ENCODE data around the gene PEX7.

DNA sequence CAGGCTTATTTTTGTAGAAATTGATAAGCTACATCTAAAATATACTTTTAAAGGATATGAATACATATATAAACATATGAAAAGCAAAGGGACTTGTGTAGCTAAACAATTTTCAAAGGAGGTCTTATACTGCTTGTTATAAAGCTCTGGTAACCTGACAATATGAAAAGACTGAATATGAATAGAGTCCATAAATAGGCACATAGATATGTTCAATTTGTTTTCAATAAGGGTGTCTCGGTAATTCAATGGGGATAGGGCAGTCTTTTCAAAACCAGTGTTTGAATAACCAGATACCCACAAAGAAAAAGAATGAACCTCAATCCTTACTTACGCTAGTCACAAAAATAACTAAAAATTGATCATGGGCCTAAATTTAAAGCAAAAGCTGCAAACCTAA, 20.8 kb upstream of the PEX7 start:
- TF ChIP-seq CTCF (conservative IDR thresholded peaks at IDR 0.05 in 1 of 2, IDR thresholded peaks at IDR 0.05 in 1 of 2; ENCODE audit: low read depth in 1 of 2, low read length in 2 of 2): no peak
- no peak for TF ChIP-seq EZH2 (IDR thresholded peaks at IDR 0.05; ENCODE audit: low read length, missing control alignments)

Measured in fibroblast of lung (primary cell).